Testis (tissue), 2 donors: ENCODE measurements around the gene YPEL1.

Experiments used
- POLR2A ChIP-seq: fragments of 450-650 bp; IDR thresholded peaks from one replicate; pipeline ENCODE4 v1.6.1; 2017; ENCODE audit warnings: antibody characterized with exemption, mild to moderate bottlenecking, moderate library complexity
- TF ChIP-seq, protein P1 (sequence below), 3 experiments: fragments of 450-650 bp in 2 of 3; fragments of 200-600 bp in 1 of 3; sonication (generic) in 1 of 3; IDR thresholded peaks; one replicate each; pipeline ENCODE4 v1.5.1; 2016 to 2019; ENCODE audit warnings: antibody characterized with exemption in 3 of 3, mild to moderate bottlenecking in 2 of 3, moderate library complexity in 1 of 3

DNA sequence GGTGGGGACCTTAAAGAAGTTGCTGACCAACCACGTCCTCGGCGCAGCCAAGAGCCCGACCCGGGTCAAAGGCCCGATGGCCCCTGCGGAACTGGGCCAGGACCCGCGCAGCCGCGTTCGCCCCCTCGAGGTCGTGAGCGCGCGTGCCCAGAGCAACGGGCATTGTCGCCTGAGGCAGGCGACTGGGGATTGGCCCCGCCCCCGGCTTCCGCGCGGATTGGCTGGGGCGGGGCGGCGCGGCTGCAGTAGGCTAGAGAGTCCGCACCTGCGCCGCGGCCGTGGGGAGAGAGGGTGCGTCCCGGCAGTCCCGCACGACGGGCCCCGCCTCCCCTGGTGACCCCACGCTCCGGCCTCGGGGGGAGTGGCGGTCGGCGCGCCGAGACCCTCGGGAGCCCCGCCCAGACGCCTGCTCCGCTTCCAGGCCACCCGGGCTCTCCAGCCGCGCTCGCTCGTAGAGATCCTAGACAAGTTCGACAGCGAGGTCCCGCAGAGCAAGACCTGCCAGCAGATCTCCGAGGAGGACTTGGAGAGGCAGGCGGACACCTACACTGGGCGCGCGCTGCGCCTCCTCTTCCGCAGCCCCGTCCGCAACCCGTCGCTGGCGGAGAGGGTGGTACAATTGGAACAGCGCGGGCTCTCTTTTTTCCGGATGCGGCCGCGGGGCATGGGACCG lies 78.1 kb downstream of the YPEL1 start:
- TF ChIP-seq, protein P1, sequence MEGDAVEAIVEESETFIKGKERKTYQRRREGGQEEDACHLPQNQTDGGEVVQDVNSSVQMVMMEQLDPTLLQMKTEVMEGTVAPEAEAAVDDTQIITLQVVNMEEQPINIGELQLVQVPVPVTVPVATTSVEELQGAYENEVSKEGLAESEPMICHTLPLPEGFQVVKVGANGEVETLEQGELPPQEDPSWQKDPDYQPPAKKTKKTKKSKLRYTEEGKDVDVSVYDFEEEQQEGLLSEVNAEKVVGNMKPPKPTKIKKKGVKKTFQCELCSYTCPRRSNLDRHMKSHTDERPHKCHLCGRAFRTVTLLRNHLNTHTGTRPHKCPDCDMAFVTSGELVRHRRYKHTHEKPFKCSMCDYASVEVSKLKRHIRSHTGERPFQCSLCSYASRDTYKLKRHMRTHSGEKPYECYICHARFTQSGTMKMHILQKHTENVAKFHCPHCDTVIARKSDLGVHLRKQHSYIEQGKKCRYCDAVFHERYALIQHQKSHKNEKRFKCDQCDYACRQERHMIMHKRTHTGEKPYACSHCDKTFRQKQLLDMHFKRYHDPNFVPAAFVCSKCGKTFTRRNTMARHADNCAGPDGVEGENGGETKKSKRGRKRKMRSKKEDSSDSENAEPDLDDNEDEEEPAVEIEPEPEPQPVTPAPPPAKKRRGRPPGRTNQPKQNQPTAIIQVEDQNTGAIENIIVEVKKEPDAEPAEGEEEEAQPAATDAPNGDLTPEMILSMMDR (IDR thresholded peaks at IDR 0.05): no peak
- no peak for TF ChIP-seq POLR2A
